Astrocyte of the cerebellum (primary cell): ENCODE measurements around the gene CHST11.

Experiments
- DNase-seq: peaks from one replicate; pipeline ENCODE4 v3.0.0-alpha.2; 2011; ENCODE audit warnings: low read depth
- H3K4me3 ChIP-seq: 2 replicates; pipeline ENCODE4 v1.5.1; 2011; ENCODE audit warnings: mild to moderate bottlenecking, low read depth, low read length, moderate library complexity
- in situ Hi-C: cut with HindIII; loops from 2 replicates; pipeline ENCODE4 v1.10.0; 2017; ENCODE audit warnings: low sequenced_read_pairs
- TF ChIP-seq, protein P1 (sequence below): IDR thresholded peaks from 2 replicates; pipeline ENCODE4 v1.5.1; 2012; ENCODE audit warnings: low read length, low read depth, moderate library complexity, mild to moderate bottlenecking; ENCODE audit errors: missing control alignments

CHST11 gene

DNA sequence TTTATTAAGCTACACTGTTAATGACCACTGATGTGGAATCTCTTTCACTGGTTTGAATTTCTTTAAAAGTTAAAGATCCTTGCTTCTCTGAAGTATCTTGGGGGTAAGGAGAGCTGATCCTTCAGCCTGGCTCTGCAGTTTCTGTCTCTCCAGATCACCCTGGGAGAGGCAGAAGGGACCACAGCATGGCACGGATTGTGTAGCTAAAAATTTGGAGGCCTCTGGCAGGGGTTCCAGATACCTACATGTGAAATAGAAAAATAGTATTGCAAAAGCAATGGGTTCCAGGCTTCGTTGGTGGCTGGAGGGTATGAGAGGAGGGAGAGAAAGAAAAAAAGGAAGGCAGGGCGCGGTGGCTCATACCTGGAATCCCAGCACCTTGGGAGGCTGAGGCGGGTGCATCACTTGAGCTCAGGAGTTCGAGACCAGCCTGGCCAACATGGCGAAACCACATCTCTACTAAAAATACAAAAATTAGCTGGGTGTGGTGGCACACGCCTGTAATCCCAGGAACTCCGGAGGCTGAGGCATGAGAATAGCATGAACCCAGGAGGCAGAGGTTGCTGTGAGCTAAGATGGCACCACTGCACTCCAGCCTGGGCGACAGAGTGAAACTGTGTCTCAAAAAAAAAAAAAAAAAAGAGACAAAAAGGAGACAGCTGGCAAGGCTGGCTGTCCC is 3.4 kb downstream of the CHST11 start:
- no peak for DNase-seq
- TF ChIP-seq, protein P1, sequence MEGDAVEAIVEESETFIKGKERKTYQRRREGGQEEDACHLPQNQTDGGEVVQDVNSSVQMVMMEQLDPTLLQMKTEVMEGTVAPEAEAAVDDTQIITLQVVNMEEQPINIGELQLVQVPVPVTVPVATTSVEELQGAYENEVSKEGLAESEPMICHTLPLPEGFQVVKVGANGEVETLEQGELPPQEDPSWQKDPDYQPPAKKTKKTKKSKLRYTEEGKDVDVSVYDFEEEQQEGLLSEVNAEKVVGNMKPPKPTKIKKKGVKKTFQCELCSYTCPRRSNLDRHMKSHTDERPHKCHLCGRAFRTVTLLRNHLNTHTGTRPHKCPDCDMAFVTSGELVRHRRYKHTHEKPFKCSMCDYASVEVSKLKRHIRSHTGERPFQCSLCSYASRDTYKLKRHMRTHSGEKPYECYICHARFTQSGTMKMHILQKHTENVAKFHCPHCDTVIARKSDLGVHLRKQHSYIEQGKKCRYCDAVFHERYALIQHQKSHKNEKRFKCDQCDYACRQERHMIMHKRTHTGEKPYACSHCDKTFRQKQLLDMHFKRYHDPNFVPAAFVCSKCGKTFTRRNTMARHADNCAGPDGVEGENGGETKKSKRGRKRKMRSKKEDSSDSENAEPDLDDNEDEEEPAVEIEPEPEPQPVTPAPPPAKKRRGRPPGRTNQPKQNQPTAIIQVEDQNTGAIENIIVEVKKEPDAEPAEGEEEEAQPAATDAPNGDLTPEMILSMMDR, result no peak
- H3K4me3 ChIP-seq, result no peak overlapping the region
- in situ Hi-C loops, result no loop called here

DNA sequence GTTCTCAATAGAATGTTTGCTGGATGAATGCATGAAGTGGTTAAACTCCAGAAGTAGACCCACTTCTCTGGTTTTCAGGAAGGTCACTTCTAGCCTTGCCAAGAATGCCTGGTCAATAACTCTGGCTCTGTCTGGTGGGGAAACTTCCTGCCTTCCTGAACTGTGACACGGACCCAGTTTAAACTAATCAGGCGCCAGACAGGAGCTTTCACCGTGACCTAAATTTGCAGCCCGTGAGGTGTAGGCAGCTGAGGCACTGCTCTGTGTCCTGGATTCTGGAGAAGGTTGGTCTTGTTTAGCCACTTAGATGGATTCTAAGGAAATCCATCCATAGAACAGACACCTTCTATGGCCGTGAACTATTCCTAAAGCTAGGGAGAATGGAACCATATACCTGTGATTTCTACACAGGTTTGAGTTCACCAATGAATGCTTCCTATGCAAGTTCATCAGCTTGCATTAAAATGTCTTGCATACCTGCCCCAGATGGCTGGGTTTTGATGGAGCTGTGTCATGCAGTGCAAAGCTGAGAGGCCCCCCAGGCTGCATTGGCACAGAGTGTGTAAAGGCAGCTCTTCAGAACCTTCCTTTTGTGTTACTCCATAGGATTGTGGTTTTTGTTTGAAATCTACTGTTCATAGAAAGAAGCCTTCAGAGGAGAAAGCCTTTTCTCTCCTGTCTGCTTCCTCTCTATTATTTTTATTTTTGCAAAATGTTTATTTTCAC is 4.4 kb downstream of the CHST11 start:
- in situ Hi-C loops, result no loop called here
- DNase-seq, result no peak
- TF ChIP-seq, protein P1, result no peak
- H3K4me3 ChIP-seq, result no peak overlapping the region

DNA sequence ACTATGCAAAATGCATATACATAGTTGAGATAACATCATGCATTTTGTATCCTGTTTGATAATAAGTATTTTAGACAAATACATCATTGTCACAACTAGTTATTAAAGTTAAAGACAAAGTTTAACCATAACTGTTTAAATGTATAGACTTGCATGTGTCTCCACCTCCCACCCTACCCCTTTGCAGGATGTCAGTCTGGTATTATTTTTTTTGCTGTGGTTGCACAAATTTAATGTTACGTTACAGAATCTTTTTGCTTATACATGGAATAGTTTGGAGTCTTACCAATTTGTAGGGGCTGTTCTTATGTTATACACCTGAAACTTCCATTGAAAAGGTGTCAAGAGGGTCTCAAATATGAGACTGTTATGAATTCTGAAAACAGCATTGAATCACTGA is 5.6 kb downstream of the CHST11 start:
- TF ChIP-seq, protein P1, result no peak
- H3K4me3 ChIP-seq, result no peak overlapping the region
- in situ Hi-C loops, result no loop called here
- no peak for DNase-seq

DNA sequence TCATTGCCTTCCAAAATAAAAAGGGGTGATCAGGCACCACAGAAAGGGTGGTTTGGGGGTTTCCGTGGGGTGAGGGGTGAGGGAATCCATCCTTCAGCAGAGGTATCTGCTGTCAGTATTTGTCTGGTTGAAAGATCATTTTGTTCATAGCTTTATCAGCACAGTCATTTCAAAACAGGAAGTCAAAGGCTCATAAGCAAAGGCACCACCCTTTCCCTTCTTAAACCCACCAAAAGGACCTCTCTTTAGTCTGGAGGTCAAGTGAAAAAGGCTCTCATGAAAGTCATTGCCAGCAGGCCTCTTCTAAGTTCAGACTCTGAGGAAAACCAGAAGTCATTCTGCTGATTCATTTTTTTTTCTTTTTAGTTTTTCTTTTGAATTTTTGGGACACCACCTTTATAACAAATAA is 6.2 kb downstream of the CHST11 start:
- no peak overlapping the region for H3K4me3 ChIP-seq
- no peak for DNase-seq
- in situ Hi-C loops, result no loop called here
- TF ChIP-seq, protein P1, result no peak

DNA sequence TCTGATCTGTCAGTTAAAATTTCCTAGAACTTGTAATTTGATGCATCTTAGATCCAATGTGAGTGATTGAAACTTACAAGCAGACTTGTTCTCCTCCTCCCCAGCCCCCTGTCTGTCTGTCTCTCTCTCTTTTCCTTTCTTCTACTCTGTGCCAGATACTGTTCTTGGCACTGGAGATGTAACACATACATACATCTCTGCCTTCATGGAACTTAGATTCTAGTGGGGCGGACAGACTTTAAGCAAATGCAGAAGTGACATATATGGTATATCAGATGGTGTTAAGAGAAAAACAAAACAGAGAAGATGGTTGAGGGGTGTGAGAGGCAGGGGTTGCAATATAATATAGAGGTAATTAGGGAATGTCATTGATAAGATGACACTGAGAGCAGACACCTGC is 6.6 kb downstream of the CHST11 start:
- no peak overlapping the region for H3K4me3 ChIP-seq
- DNase-seq, result no peak
- TF ChIP-seq, protein P1, result no peak
- in situ Hi-C loops, result no loop called here

DNA sequence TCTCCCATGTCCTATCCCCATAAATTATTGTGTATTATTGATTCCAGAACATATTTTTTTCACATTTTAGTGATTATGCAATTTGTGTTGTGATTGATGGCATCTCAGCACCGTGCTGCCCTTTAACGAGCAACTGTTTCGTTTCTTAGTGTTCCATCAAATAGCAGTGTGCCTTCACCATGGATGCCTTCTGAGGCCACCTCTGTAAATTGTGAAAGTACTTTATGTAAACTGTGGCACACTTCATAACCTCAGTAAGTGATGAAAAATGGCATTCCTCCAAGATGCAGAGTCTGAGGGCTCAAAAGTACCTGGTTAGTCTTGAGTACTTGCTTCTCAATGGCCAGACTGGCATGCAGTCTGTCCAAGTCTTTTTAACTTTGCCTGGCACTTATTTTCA is 8.2 kb downstream of the CHST11 start:
- TF ChIP-seq, protein P1, result no peak
- no peak for DNase-seq
- no peak overlapping the region for H3K4me3 ChIP-seq
- in situ Hi-C loops, result no loop called here
